GM12872 (cell line): ENCODE measurements around the gene NRBP1.

Source experiments
- TF ChIP-seq, protein P1 (sequence below): IDR thresholded peaks from 3 replicates; pipeline ENCODE4 v1.5.1; 2011; ENCODE audit warnings: low read depth, mild to moderate bottlenecking, low read length, moderate library complexity; ENCODE audit not compliant: insufficient read depth

NRBP1 gene

DNA sequence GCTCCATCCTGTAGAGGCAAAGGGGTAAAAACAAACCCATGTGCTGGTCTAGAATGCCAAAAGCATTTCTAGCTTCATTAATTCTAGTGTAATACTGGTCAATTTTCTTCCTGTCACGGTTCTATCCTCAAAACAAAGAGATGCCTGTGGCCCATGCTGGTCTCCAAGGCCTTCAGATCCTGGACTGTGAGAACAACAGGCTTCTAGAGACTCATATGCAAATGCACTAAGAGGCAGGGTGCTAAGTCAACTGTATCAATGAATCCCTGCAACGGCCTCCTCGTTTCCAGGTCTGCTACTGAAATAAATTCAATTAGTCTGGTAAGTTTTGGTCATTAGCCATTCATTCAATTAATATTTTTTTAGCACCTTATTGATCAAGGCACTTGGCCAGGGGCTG is 57.1 kb downstream of the NRBP1 start:
- TF ChIP-seq, protein P1, sequence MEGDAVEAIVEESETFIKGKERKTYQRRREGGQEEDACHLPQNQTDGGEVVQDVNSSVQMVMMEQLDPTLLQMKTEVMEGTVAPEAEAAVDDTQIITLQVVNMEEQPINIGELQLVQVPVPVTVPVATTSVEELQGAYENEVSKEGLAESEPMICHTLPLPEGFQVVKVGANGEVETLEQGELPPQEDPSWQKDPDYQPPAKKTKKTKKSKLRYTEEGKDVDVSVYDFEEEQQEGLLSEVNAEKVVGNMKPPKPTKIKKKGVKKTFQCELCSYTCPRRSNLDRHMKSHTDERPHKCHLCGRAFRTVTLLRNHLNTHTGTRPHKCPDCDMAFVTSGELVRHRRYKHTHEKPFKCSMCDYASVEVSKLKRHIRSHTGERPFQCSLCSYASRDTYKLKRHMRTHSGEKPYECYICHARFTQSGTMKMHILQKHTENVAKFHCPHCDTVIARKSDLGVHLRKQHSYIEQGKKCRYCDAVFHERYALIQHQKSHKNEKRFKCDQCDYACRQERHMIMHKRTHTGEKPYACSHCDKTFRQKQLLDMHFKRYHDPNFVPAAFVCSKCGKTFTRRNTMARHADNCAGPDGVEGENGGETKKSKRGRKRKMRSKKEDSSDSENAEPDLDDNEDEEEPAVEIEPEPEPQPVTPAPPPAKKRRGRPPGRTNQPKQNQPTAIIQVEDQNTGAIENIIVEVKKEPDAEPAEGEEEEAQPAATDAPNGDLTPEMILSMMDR, result no peak

DNA sequence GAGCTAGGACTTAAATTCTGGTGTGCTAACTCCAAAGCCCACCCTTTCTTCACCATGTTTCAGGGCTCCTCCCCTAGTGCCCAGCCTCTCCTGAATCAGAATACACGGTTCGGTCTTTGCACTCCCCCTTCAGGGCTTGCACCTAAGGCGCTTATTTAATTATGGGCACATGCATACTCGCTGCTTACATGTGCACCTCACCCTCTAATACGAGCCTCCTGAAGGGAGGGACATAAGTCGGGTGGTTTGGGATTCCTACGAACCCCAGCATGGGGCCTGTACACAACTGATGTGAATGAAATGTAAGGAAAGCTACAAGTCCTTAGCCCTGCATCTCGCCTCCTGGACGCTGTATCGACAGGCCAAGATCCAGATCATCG is 60.7 kb downstream of the NRBP1 start:
- TF ChIP-seq, protein P1, result no peak

DNA sequence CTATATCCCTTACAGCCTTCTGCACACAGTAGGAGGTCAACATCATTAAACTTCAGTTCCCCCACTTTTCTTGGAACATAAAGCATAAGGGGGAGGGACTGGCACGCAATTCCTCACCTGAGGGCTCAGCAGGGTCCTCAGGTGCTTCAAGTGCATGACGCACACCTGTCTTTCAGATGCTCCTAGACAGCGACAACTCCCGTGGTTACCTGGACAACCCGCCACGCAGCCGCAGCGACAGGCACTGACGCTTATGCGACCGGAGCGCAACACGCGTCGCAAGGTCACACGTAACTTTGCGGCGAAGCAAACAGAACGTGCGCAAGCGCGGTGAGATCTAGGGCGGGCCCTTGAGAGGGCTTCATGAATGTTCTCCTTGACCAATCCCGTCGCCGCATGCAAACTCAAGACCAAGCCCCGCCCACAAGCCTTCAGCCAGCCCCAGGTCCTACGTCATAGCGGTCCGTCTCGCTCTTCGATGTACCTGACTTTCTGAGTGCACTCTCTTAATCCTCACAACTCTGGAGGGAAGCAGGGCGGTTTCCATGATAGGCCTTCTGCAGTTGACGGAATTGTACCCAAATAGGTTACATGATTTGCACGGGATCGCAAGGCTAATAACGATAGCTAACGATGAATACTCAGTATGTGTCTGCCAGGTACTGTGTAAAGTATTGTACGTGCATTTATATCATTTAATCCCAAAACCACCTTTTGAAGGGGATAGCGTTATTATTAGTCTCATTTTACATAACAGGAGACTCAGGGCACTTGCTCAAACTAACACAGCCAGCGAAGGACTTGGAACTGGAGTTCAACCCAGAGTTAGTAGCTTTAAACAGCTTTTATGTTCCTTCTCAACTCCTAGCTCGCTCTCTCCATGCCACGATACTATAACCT is 61.3 kb downstream of the NRBP1 start, which contains the start of gene IFT172:
Gene IFT172 (minus strand): TSS at position 246 of the 900 bp plus-strand sequence. CDS start 90 bp downstream, at position 156.
- TF ChIP-seq, protein P1, result no peak
